Measurements from ENCODE around the gene ICA1.

GRCh38 chr7:8221101-8221495 is 40.9 kb downstream of the ICA1 start:
- TF ChIP-seq CTCF (IDR thresholded peaks at IDR 0.05; ENCODE audit: low read length) (no peak), EZH2 (optimal IDR thresholded peaks at IDR 0.05; ENCODE audit: low read depth, low read length) (no peak), EZH2phosphoT487 (IDR thresholded peaks at IDR 0.05; ENCODE audit: low read length) (no peak)
